ENCODE measurements around the gene HPSE.

DNA sequence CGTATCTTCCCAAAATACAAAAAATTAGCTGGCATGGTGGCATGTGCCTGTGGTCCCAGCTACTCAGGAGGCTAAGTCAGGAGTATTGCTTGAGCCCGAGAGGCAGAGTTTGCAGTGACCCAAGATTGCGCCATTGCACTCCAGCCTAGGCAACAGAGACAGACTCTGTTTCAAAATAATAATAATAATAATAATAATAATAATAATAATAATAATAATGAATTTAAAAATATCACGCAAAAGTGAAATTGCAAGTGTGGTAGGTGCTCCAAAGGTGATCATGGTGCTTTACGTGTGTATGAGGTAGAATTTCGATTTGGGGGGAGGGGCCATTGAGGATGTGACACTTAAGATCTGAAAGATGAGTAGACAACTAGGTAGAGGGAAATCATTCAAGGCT lies 4.9 kb upstream of the HPSE start:
- TF ChIP-seq POLR2A (IDR thresholded peaks at IDR 0.05): no peak
- TF ChIP-seq CTCF (IDR thresholded peaks at IDR 0.05): no peak
- TF ChIP-seq POLR2AphosphoS5 (IDR thresholded peaks at IDR 0.05): no peak
